ENCODE data around the gene NKTR.
A peak's percentile ranks its signal among the peaks of the same experiment; 100 is the strongest.
"Not testable (repeated sequence)": the region's sequence is repeated elsewhere in the genome, so short reads cannot be mapped to it uniquely, and the experiment has no call there.

Gene NKTR

GRCh38 chr3:42595682-42596081 lies 4.8 kb upstream of the NKTR start:
- no peak for DNase-seq (ENCODE audit: low read depth in 1 of 2, low spot score in 1 of 2)

GRCh38 chr3:42597098-42597497 lies 3.4 kb upstream of the NKTR start:
- DNase-seq (ENCODE audit: low read depth in 1 of 2, low spot score in 1 of 2) = not testable (repeated sequence)

- peak; percentile 18 to 36 for DNase-seq (ENCODE audit: low read depth in 1 of 2, low spot score in 1 of 2)
Observed at GRCh38 chr3:42600958-42601675, 631 bp downstream of the NKTR start.

GRCh38 chr3:42601896-42602581 lies 1.6 kb downstream of the NKTR start:
- no peak for DNase-seq (ENCODE audit: low read depth in 1 of 2, low spot score in 1 of 2)

- DNase-seq (ENCODE audit: low read depth in 1 of 2, low spot score in 1 of 2) = no peak
Observed at GRCh38 chr3:42602961-42603360, 2.5 kb downstream of the NKTR start.

- DNase-seq (ENCODE audit: low read depth in 1 of 2, low spot score in 1 of 2) = no peak
Observed at GRCh38 chr3:42605546-42606173, 5.2 kb downstream of the NKTR start.

- DNase-seq (ENCODE audit: low read depth in 1 of 2, low spot score in 1 of 2) = no peak
Observed at GRCh38 chr3:42608581-42608980, 8.1 kb downstream of the NKTR start.

GRCh38 chr3:42610976-42611375 lies 10.5 kb downstream of the NKTR start:
- no peak for DNase-seq (ENCODE audit: low read depth in 1 of 2, low spot score in 1 of 2)

GRCh38 chr3:42612217-42612616 lies 11.7 kb downstream of the NKTR start:
- DNase-seq (ENCODE audit: low read depth in 1 of 2, low spot score in 1 of 2) = no peak

GRCh38 chr3:42612928-42613327 lies 12.4 kb downstream of the NKTR start:
- no peak for DNase-seq (ENCODE audit: low read depth in 1 of 2, low spot score in 1 of 2)

GRCh38 chr3:42613462-42613861 lies 13.0 kb downstream of the NKTR start:
- DNase-seq (ENCODE audit: low read depth in 1 of 2, low spot score in 1 of 2) = no peak

- DNase-seq (ENCODE audit: low read depth in 1 of 2, low spot score in 1 of 2) = no peak
Observed at GRCh38 chr3:42631620-42632019, 31.1 kb downstream of the NKTR start.

- no peak for DNase-seq (ENCODE audit: low read depth in 1 of 2, low spot score in 1 of 2)
Observed at GRCh38 chr3:42632146-42632545, 31.7 kb downstream of the NKTR start.

- DNase-seq (ENCODE audit: low read depth in 1 of 2, low spot score in 1 of 2) = no peak
Observed at GRCh38 chr3:42633544-42633943, 33.1 kb downstream of the NKTR start.

- DNase-seq (ENCODE audit: low read depth in 1 of 2, low spot score in 1 of 2) = no peak
Observed at GRCh38 chr3:42635111-42635510, 34.6 kb downstream of the NKTR start.

- DNase-seq (ENCODE audit: low read depth in 1 of 2, low spot score in 1 of 2) = no peak
Observed at GRCh38 chr3:42637001-42637400, 36.5 kb downstream of the NKTR start.

GRCh38 chr3:42638339-42638842 lies 37.9 kb downstream of the NKTR start:
- no peak for DNase-seq (ENCODE audit: low read depth in 1 of 2, low spot score in 1 of 2)

GRCh38 chr3:42639192-42639591 lies 38.7 kb downstream of the NKTR start:
- DNase-seq (ENCODE audit: low read depth in 1 of 2, low spot score in 1 of 2) = no peak

GRCh38 chr3:42640129-42640528 lies 39.6 kb downstream of the NKTR start:
- no peak for DNase-seq (ENCODE audit: low read depth in 1 of 2, low spot score in 1 of 2)

- DNase-seq (ENCODE audit: low read depth in 1 of 2, low spot score in 1 of 2) = no peak
Observed at GRCh38 chr3:42640771-42641370, 40.4 kb downstream of the NKTR start.

GRCh38 chr3:42647821-42648459 lies 47.5 kb downstream of the NKTR start:
- no peak for DNase-seq (ENCODE audit: low read depth in 1 of 2, low spot score in 1 of 2)

All from stimulated activated CD4-positive, alpha-beta T cell treated with anti-CD3 and anti-CD28 coated beads, Interleukin-15, amount 100 ng/mL, for 1 hour (primary cell).